GM04503 (cell line): ENCODE measurements around the gene SLC5A9.
A peak's percentile ranks its signal among the peaks of the same experiment; 100 is the strongest.
"Not testable (repeated sequence)": the region's sequence is repeated elsewhere in the genome, so short reads cannot be mapped to it uniquely, and the experiment has no call there.

Experiments
- DNase-seq: peaks from one replicate; pipeline ENCODE4 v3.0.0-alpha.2; 2012; ENCODE audit warnings: low read depth

The SLC5A9 gene

GRCh38 chr1:48214366-48214765 lies 8.2 kb upstream of the SLC5A9 start:
- DNase-seq: not testable (repeated sequence)

- DNase-seq: no peak
Observed at GRCh38 chr1:48214820-48215219, 7.7 kb upstream of the SLC5A9 start.

GRCh38 chr1:48215222-48215621 lies 7.3 kb upstream of the SLC5A9 start:
- no peak for DNase-seq

- DNase-seq: no peak
Observed at GRCh38 chr1:48215889-48216288, 6.6 kb upstream of the SLC5A9 start.

- no peak for DNase-seq
Observed at GRCh38 chr1:48216313-48216712, 6.2 kb upstream of the SLC5A9 start.

GRCh38 chr1:48216941-48217340 lies 5.6 kb upstream of the SLC5A9 start:
- DNase-seq: no peak

- no peak for DNase-seq
Observed at GRCh38 chr1:48217856-48218255, 4.7 kb upstream of the SLC5A9 start.

GRCh38 chr1:48219803-48220202 lies 2.7 kb upstream of the SLC5A9 start:
- DNase-seq: no peak

GRCh38 chr1:48221122-48221521 lies 1.4 kb upstream of the SLC5A9 start:
- no peak for DNase-seq

GRCh38 chr1:48221657-48222056 lies 859 bp upstream of the SLC5A9 start:
- DNase-seq: no peak

- no peak for DNase-seq
Observed at GRCh38 chr1:48223366-48224240, 1.1 kb downstream of the SLC5A9 start.

GRCh38 chr1:48224791-48225190 lies 2.3 kb downstream of the SLC5A9 start:
- no peak for DNase-seq

GRCh38 chr1:48225579-48225978 lies 3.1 kb downstream of the SLC5A9 start:
- no peak for DNase-seq

- no peak for DNase-seq
Observed at GRCh38 chr1:48227165-48228013, 4.9 kb downstream of the SLC5A9 start.

- no peak for DNase-seq
Observed at GRCh38 chr1:48228156-48228555, 5.6 kb downstream of the SLC5A9 start.

GRCh38 chr1:48229317-48229716 lies 6.8 kb downstream of the SLC5A9 start:
- no peak for DNase-seq

GRCh38 chr1:48230236-48230635 lies 7.7 kb downstream of the SLC5A9 start:
- DNase-seq: no peak

- DNase-seq: no peak
Observed at GRCh38 chr1:48232722-48233121, 10.2 kb downstream of the SLC5A9 start.

- no peak for DNase-seq
Observed at GRCh38 chr1:48233666-48234485, 11.4 kb downstream of the SLC5A9 start.

- no peak for DNase-seq
Observed at GRCh38 chr1:48235652-48236051, 13.1 kb downstream of the SLC5A9 start.

GRCh38 chr1:48236716-48237470 lies 14.4 kb downstream of the SLC5A9 start:
- DNase-seq: peak; percentile 3
